HG02588 (cell line): ENCODE measurements around the gene RAX2.
"Not testable (repeated sequence)": the region's sequence is repeated elsewhere in the genome, so short reads cannot be mapped to it uniquely, and the experiment has no call there.

Source experiments
- ATAC-seq: cut with Tn5 transposase; IDR thresholded peaks from one replicate; pipeline ENCODE4 v1.9.1; 2021; ENCODE audit warnings: mild to moderate bottlenecking, moderate library complexity; ENCODE audit not compliant: unreplicated experiment

RAX2 gene

GRCh38 chr19:3771906-3772455 is at the start of gene RAX2:
TSS of gene RAX2 (minus strand) at chr19:3772228. CDS start at chr19:3771742, 486 bp downstream.
- no peak for ATAC-seq

DNA sequence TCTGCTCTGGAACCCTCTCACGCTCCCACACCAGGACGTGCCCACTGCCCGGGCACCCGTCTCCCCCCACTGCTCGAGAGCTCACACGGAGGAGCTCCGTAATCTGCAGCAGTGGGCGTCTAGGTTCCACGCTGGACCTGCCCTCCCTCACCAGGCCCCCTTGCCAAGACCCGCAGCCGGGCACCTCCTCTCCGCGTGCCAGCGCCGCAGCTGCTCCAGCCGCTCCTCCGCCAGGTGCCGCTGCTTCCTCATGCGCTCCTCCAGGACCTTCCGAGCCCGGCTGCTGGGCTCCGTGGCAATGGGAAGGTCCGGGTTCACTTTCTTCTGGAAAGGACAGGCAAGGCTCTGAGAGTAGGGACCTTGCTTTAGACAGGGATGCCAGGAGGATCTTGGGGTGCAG is 49.1 kb upstream of the RAX2 start:
- ATAC-seq: no peak

DNA sequence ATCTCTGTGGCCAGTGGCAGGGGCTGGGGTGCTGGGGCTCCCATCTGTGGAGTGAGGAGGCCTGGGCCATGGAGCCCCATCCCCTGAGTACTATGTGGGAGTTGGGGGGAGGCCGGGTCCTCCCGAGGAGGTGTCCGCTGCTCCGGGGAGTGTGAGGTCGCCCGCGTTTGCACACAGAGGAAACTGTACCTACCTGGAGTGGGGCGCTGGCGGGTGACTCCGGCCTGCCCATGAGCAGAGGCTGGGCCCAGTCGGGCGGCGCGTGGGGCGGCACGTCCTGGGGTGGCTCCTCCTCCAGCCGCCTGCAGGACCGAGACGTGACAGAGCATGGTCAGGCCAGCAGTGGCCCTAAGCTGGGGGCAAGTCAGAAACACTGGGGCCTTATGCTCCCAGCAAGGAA is 48.0 kb upstream of the RAX2 start:
- ATAC-seq: no peak

DNA sequence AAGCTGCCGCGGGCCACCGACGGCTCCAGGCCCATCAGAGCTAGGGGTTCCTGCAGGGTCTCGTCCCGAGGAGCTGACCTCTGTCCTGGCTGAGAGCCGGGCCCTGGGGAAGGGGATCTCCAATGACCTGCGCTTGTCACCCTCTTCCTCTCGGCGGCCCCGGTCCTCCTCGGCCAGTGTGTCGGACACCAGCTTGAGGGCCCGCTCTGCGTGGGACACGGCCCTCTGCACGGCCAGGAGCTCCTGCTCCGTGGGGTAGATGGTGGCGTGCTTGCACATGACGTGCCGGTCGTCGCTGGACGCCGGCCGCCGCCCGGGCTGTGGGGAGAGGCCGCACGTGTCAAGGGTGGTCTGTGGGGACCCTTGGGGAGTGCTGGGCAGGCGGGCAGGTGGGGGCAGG is 46.9 kb upstream of the RAX2 start:
- ATAC-seq: no peak

- ATAC-seq: no peak
Observed at GRCh38 chr19:3818466-3818865, 46.4 kb upstream of the RAX2 start.

- no peak for ATAC-seq
Observed at GRCh38 chr19:3817761-3818160, 45.7 kb upstream of the RAX2 start.

- ATAC-seq: no peak
Observed at GRCh38 chr19:3816566-3817218, 44.7 kb upstream of the RAX2 start.

- not testable (repeated sequence) for ATAC-seq
Observed at GRCh38 chr19:3816148-3816547, 44.1 kb upstream of the RAX2 start.

GRCh38 chr19:3814648-3815047 is 42.6 kb upstream of the RAX2 start:
- no peak for ATAC-seq

GRCh38 chr19:3813473-3814392 is 41.7 kb upstream of the RAX2 start:
- ATAC-seq: no peak

- no peak for ATAC-seq
Observed at GRCh38 chr19:3810708-3811355, 38.8 kb upstream of the RAX2 start.

- ATAC-seq: no peak
Observed at GRCh38 chr19:3809881-3810707, 38.1 kb upstream of the RAX2 start.

DNA sequence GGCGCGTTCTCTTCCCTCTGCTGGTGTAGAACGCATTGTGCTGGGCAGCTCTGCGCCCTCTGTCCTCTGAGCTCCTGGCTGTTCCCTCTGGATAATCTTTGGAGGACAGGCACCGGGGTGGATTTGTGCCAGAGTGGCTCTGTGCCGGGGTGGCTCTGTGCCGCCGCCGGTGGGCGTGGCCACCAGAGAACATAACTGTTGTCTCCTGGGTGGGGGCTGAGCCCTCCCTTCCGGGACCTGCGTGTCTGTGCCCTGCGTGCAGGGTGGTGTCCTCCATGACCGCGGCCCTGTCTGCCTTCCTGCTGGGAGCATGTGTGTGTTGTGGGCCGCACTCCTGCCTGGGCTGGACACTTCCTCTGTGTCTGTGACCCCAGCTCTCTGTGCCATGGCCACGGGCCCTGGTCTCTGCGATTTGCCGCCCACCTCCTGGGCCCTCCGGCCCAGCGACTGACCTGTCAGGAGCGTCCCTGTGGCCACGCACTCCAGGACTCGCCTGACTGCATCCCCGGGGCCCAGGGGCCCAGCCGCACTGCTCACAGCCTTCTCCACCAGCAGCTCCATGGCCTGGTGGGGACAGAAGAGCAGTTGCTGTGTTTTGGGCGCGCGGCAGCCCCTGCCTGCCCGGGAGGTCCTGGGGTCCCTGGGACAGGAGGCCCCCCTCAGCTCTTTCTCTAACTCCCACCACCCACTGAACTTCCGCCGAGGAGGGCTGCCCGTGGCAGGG is 36.6 kb upstream of the RAX2 start:
- no peak for ATAC-seq

DNA sequence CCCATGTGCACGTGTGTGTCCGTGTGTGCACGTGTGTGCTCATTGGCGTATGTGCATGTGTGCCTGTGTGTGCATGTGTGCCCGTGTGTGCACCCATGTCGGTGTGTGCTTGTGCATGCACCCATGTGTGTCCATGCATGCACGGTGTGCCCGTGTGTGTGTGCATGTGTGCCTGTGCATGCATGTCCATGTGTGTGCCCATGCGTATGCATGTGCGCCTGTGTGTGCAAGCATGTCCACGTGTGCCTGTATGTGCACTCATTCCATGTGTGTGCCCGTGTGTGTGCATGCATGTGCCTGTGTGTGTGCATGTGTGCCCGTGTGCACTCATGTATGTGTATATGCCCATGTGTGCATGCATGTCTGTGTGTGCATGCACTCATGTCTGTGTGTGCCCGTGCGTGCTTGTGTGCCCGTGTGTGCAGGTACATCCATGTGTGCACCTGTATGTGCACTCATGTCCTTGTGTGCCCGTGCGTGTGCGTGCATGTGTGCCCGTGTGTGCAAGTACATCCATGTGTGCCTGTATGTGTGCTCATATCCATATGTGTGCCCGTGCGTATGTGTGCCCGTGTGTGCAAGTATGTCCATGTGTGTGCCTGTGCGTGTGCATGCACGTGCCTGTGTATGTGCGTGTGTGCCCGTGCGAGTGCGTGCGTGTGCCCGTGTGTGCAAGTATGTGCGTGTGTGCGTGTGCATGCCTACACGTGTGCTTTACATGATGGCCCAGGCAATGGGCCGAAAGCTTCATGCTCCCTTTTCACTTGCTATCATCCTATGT is 35.7 kb upstream of the RAX2 start:
- no peak for ATAC-seq

- ATAC-seq: no peak
Observed at GRCh38 chr19:3807131-3807480, 35.1 kb upstream of the RAX2 start.

- no peak for ATAC-seq
Observed at GRCh38 chr19:3805859-3806258, 33.8 kb upstream of the RAX2 start.

- no peak for ATAC-seq
Observed at GRCh38 chr19:3804429-3804828, 32.4 kb upstream of the RAX2 start.

DNA sequence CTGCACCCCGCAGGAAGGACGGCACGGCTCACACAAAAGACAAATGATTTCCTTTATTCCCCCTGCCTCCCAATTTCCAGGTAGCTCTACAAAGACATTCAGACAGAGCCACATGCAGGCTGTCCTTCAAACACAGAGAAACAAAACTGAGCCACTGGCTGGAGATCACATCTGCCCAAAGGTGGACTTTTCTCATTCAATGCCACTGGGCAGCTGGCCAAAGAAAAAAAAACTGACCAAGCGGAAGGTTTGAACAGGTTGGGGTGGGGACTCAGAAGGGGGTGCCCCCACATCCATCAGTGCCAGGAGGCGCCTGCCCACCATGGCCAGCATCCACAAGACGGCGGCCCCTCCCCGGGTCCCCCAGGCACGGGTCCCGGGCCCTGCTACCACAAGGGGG is 32.0 kb upstream of the RAX2 start:
- ATAC-seq: no peak
